OCI-LY7 (cell line): ENCODE measurements around the gene PRKRIP1. TPM values are rescaled to one million over a fixed set of nuclear protein-coding genes. Genes with fewer than 3 reads are reported as not detected.

Experiments used
- BruUV-seq: library from RNA; stranded (reverse); fragments of 400-500 nt; replicated peaks from 2 replicates; lab custom pipeline; 2021; lab: Mats Ljungman, UMichigan
- CTCF ChIA-PET: fragments of 300-600 bp; sonication (Branson Sonifier 250); formaldehyde crosslinking; loops from one replicate; lab custom pipeline; 2022; ENCODE audit warnings: antibody characterized with exemption; ENCODE audit not compliant: unreplicated experiment; lab: Charles Lee
- POLR2A ChIA-PET: fragments of 300-600 bp; sonication (Branson Sonifier 250); formaldehyde crosslinking; loops from one replicate; lab custom pipeline; 2022; ENCODE audit warnings: antibody characterized with exemption; lab: Charles Lee
- DNase-seq: peaks from one replicate; pipeline ENCODE4 v3.0.0-alpha.2; 2015; ENCODE audit warnings: low spot score
- H2AFZ ChIP-seq: fragments of 200-600 bp; sonication (generic), shearing (Covaris generic); 2 replicates; pipeline ENCODE4 v1.6.1; 2014; ENCODE audit warnings: mild to moderate bottlenecking, antibody characterized with exemption, low read length, moderate library complexity
- H3K27ac ChIP-seq: fragments of 200-600 bp; sonication (generic); 2 replicates; pipeline ENCODE4 v1.5.1; 2014; ENCODE audit warnings: mixed run types, low read depth, mild to moderate bottlenecking, moderate library complexity, low read length, inconsistent platforms; ENCODE audit not compliant: poor library complexity, severe bottlenecking
- H3K36me3 ChIP-seq: fragments of 200-600 bp; sonication (generic); 2 replicates; pipeline ENCODE4 v1.6.1; 2014; ENCODE audit warnings: mild to moderate bottlenecking, antibody characterized with exemption, low read length, moderate library complexity, mixed read lengths; ENCODE audit not compliant: insufficient read depth
- H3K4me1 ChIP-seq: fragments of 200-600 bp; sonication (generic); 2 replicates; pipeline ENCODE4 v1.5.1; 2014; ENCODE audit warnings: mild to moderate bottlenecking, low read length; ENCODE audit not compliant: insufficient read depth, poor library complexity, severe bottlenecking
- H3K4me2 ChIP-seq: fragments of 200-600 bp; sonication (generic); 2 replicates; pipeline ENCODE4 v1.6.1; 2014; ENCODE audit warnings: mild to moderate bottlenecking, low read length
- H3K4me3 ChIP-seq: fragments of 200-600 bp; sonication (generic); 2 replicates; pipeline ENCODE4 v1.5.1; 2014; ENCODE audit warnings: mild to moderate bottlenecking, low read depth, low read length; ENCODE audit not compliant: poor library complexity, severe bottlenecking
- H3K79me2 ChIP-seq: fragments of 200-600 bp; sonication (generic); 2 replicates; pipeline ENCODE4 v1.6.1; 2016; ENCODE audit warnings: low read depth, mild to moderate bottlenecking, low read length, moderate library complexity, mixed read lengths; ENCODE audit not compliant: insufficient read depth
- H3K9me2 ChIP-seq: fragments of 200-600 bp; sonication (generic); 2 replicates; pipeline ENCODE4 v1.6.1; 2016; ENCODE audit warnings: mild to moderate bottlenecking, low read length, mixed read lengths; ENCODE audit not compliant: insufficient read depth
- H3K9me3 ChIP-seq: fragments of 200-600 bp; sonication (generic); 2 replicates; pipeline ENCODE4 v1.6.1; 2014; ENCODE audit warnings: mild to moderate bottlenecking, mixed run types, low read length, mixed read lengths
- H4K20me1 ChIP-seq: fragments of 200-600 bp; sonication (generic); 2 replicates; pipeline ENCODE4 v1.6.1; 2014; ENCODE audit warnings: mild to moderate bottlenecking, antibody characterized with exemption, low read length, moderate library complexity, mixed read lengths; ENCODE audit not compliant: insufficient read depth
- CTCF ChIP-seq: fragments of 200-600 bp; sonication (generic); conservative IDR thresholded peaks from 2 replicates; pipeline ENCODE4 v1.5.1; 2014; ENCODE audit warnings: mild to moderate bottlenecking, antibody characterized with exemption, low read length, moderate library complexity, mixed read lengths
- EZH2phosphoT487 ChIP-seq: fragments of 200-600 bp; sonication (generic); IDR thresholded peaks from 2 replicates; pipeline ENCODE4 v1.6.1; 2018; ENCODE audit warnings: low read depth, borderline replicate concordance, mild to moderate bottlenecking, mixed run types, antibody characterized with exemption, low read length, moderate library complexity, mixed read lengths
- intact Hi-C: fragments of 100-400 bp; cut with micrococcal nuclease; formaldehyde crosslinking; loops from one replicate; pipeline ENCODE4 v1.10.0; 2022; ENCODE audit not compliant: unreplicated experiment
- total RNA-seq, 2 experiments: library from RNA; depleted of rRNA in 1 of 2; stranded (reverse); fragments of >200 nt in 1 of 2; shearing (Covaris generic) in 1 of 2; gene quantifications; 2 replicates each; pipeline ENCODE4 v1.2.3, GENCODE V29; 2014 to 2022

Gene PRKRIP1
- total RNA-seq, 2 experiments from 2014 or later: 47.1 to 48.2 TPM

GRCh38 chr7:102436118-102436517, 40.0 kb downstream of the PRKRIP1 start:
- CTCF ChIA-PET: interaction anchor here (1.0 kb wide), 1 partner anchor 142 kb away, joined by 3 read pairs; no protein-coding TSS in a partner anchor
- H3K4me2 ChIP-seq: peak overlapping the region; percentile 99
- BruUV-seq: TSS peak; percentile 43

GRCh38 chr7:102439963-102440795, 44.0 kb downstream of the PRKRIP1 start:
- no TSS peak for BruUV-seq
- Histone ChIP-seq H3K4me1 (peaks cover 80% of the 10 kb centered on the region), H4K20me1 (no peaks in the 10 kb centered on the region), H3K79me2 (peaks cover 60% of the 10 kb centered on the region), H3K27ac (peak overlapping the region; percentile 100), H3K4me3 (no peak overlapping the region), H3K9me2 (no peaks in the 10 kb centered on the region), H3K4me2 (peak overlapping the region; percentile 39), H2AFZ (no peak overlapping the region), H3K36me3 (peaks cover 78% of the 10 kb centered on the region), H3K9me3 (peaks cover 4% of the 10 kb centered on the region; the same call in 1 of the 2 replicates)
- DNase-seq: no peak
- intact Hi-C loops: loop anchor here (10.0 kb wide), 1 partner anchor 635 kb away; no protein-coding TSS in a partner anchor
- POLR2A ChIA-PET: interaction anchor here (0.6 to 9.7 kb wide), 9 partner anchors 7 to 630 kb away, joined by 3 to 66 read pairs (median 3); partner anchors contain the start of gene ORAI2
- TF ChIP-seq EZH2phosphoT487 (no peak), CTCF (no peak)
- CTCF ChIA-PET: no interaction called here

More at GRCh38 chr7:102436118-102436517, 40.0 kb downstream of the PRKRIP1 start:
- no peaks in the 10 kb centered on the region for H3K9me3 ChIP-seq
- H4K20me1 ChIP-seq: no peaks in the 10 kb centered on the region
- TF ChIP-seq EZH2phosphoT487 (no peak), CTCF (no peak)
- H3K4me1 ChIP-seq: peaks cover 69% of the 10 kb centered on the region
- peak overlapping the region; percentile 94 for H3K27ac ChIP-seq
- no peak overlapping the region for H2AFZ ChIP-seq
- DNase-seq: no peak
- POLR2A ChIA-PET: interaction anchor here (1.3 to 6.2 kb wide), 5 partner anchors 8 to 22 kb away, joined by 3 to 66 read pairs (median 10); no protein-coding TSS in a partner anchor
- H3K9me2 ChIP-seq: no peaks in the 10 kb centered on the region
- H3K4me3 ChIP-seq: peak overlapping the region; percentile 80
- H3K36me3 ChIP-seq: peaks cover 67% of the 10 kb centered on the region
- intact Hi-C loops: no loop called here
- H3K79me2 ChIP-seq: peaks cover 61% of the 10 kb centered on the region
